Ishikawa (cell line): ENCODE data around the gene EVI2A.

Experiments
- EGR1 ChIP-seq: IDR thresholded peaks from 2 replicates; pipeline ENCODE4 v1.6.1; 2012
- EP300 ChIP-seq: IDR thresholded peaks from 2 replicates; pipeline ENCODE4 v1.6.1; 2012; ENCODE audit warnings: borderline replicate concordance
- MAX ChIP-seq: IDR thresholded peaks from 2 replicates; pipeline ENCODE4 v1.6.1; 2012
- RAD21 ChIP-seq: IDR thresholded peaks from 2 replicates; pipeline ENCODE4 v1.6.1; 2012; ENCODE audit warnings: low read depth
- TCF12 ChIP-seq: IDR thresholded peaks from 2 replicates; pipeline ENCODE4 v1.6.1; 2012; ENCODE audit warnings: low read depth
- TEAD4 ChIP-seq: IDR thresholded peaks from 2 replicates; pipeline ENCODE4 v1.6.1; 2012
- YY1 ChIP-seq: IDR thresholded peaks from 2 replicates; pipeline ENCODE4 v1.6.1; 2012; ENCODE audit warnings: low read depth

DNA sequence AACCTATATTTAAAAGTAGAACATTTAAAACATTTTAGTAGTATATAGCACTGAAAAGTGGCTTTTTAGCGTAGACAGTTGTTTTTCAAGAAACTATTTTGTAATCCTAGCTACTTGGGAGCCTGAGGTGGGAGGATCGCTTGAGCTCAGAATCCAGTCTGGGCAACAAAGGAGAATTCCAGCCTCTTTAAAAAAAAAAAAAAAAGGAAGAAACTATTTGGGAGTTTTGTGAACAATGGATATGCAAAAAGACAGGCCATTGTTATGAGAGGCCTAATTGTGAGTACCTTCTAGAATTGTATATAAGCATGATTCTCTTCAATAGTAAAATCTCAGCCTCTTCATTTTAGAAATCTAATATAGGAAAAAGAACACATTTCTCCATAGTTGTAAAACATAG is 42.0 kb downstream of the EVI2A start:
- no peak for TF ChIP-seq TEAD4
- TF ChIP-seq RAD21 = no peak
- no peak for TF ChIP-seq EP300
- TF ChIP-seq TCF12 = no peak
- no peak for TF ChIP-seq MAX
- TF ChIP-seq YY1 = no peak
- TF ChIP-seq EGR1 = no peak
